PFSK-1 (cell line): ENCODE results near the gene SPRED1.

ENCODE experiments used
- FOXP2 ChIP-seq: optimal IDR thresholded peaks from 2 replicates; pipeline ENCODE3; 2011; ENCODE audit warnings: borderline replicate concordance, control low read depth, inconsistent platforms; ENCODE audit not compliant: insufficient read depth; ENCODE audit errors: extremely low read length, extremely low read depth
- POLR2AphosphoS5 ChIP-seq: IDR thresholded peaks from 2 replicates; pipeline ENCODE4 v1.6.1; 2012; ENCODE audit warnings: low read depth, mild to moderate bottlenecking, control low read depth, low read length, moderate library complexity
- REST ChIP-seq, 2 experiments: IDR thresholded peaks; 2 replicates each; pipeline versions ENCODE4 v1.6.1 to v1.8.0; 2011 to 2012; ENCODE audit warnings: low read depth in 2 of 2, low read length in 2 of 2, control low read depth in 1 of 2, inconsistent platforms in 1 of 2, mild to moderate bottlenecking in 1 of 2, moderate library complexity in 1 of 2; ENCODE audit not compliant: insufficient read depth in 1 of 2
- SIN3A ChIP-seq: IDR thresholded peaks from 2 replicates; pipeline ENCODE4 v1.6.1; 2012; ENCODE audit warnings: mild to moderate bottlenecking, low read length, moderate library complexity, borderline replicate concordance; ENCODE audit not compliant: insufficient read depth
- TAF1 ChIP-seq: IDR thresholded peaks from 2 replicates; pipeline ENCODE4 v1.6.1; 2012; ENCODE audit warnings: low read length, control low read depth, borderline replicate concordance; ENCODE audit not compliant: insufficient read depth

SPRED1 gene

GRCh38 chr15:38271895-38272294 lies 19.3 kb downstream of the SPRED1 start:
- no peak for TF ChIP-seq TAF1
- no peak for TF ChIP-seq SIN3A
- TF ChIP-seq REST (IDR thresholded peaks at IDR 0.05; ENCODE audit: insufficient read depth in 1 of 2, low read depth in 2 of 2, low read length in 2 of 2), result no peak
- TF ChIP-seq FOXP2, result no peak
- TF ChIP-seq POLR2AphosphoS5, result no peak

GRCh38 chr15:38274135-38274534 lies 21.5 kb downstream of the SPRED1 start:
- TF ChIP-seq REST (IDR thresholded peaks at IDR 0.05; ENCODE audit: insufficient read depth in 1 of 2, low read depth in 2 of 2, low read length in 2 of 2) (no peak), POLR2AphosphoS5 (no peak), SIN3A (no peak), TAF1 (no peak), FOXP2 (no peak)

GRCh38 chr15:38275959-38276358 lies 23.3 kb downstream of the SPRED1 start:
- TF ChIP-seq REST (IDR thresholded peaks at IDR 0.05; ENCODE audit: insufficient read depth in 1 of 2, low read depth in 2 of 2, low read length in 2 of 2) (no peak), TAF1 (no peak), SIN3A (no peak), POLR2AphosphoS5 (no peak), FOXP2 (no peak)

- TF ChIP-seq SIN3A, result no peak
- TF ChIP-seq TAF1, result no peak
- TF ChIP-seq REST (IDR thresholded peaks at IDR 0.05; ENCODE audit: insufficient read depth in 1 of 2, low read depth in 2 of 2, low read length in 2 of 2), result no peak
- no peak for TF ChIP-seq POLR2AphosphoS5
- TF ChIP-seq FOXP2, result no peak
Observed at GRCh38 chr15:38281031-38281430, 28.4 kb downstream of the SPRED1 start.

GRCh38 chr15:38283010-38283409 lies 30.4 kb downstream of the SPRED1 start:
- no peak; the same call in 1 of the 2 replicates for TF ChIP-seq POLR2AphosphoS5
- no peak for TF ChIP-seq TAF1
- no peak for TF ChIP-seq FOXP2
- TF ChIP-seq REST (IDR thresholded peaks at IDR 0.05; ENCODE audit: insufficient read depth in 1 of 2, low read depth in 2 of 2, low read length in 2 of 2), result no peak
